Mesenchymal stem cell (in vitro differentiated cells and primary cell): ENCODE measurements around the gene GGPS1.

Experiments
- DNase-seq: peaks from one replicate; pipeline ENCODE4 v3.0.0-alpha.2; 2013
- H2AFZ ChIP-seq: one replicate; pipeline ENCODE4 v1.6.1; 2013; ENCODE audit warnings: low read depth, mild to moderate bottlenecking, control low read depth, inconsistent platforms, low read length, moderate library complexity
- H2AK5ac ChIP-seq: 2 replicates; pipeline ENCODE4 v1.6.1; 2013; ENCODE audit warnings: low read length, moderate library complexity, mild to moderate bottlenecking, inconsistent platforms; ENCODE audit not compliant: severe bottlenecking
- H2BK120ac ChIP-seq: one replicate; pipeline ENCODE4 v1.6.1; 2013; ENCODE audit warnings: low read depth, mild to moderate bottlenecking, inconsistent platforms, low read length, moderate library complexity
- H2BK12ac ChIP-seq, 2 experiments: one replicate each; pipeline ENCODE4 v1.6.1; 2013; ENCODE audit warnings: inconsistent platforms in 2 of 2, low read length in 2 of 2, mild to moderate bottlenecking in 2 of 2, moderate library complexity in 2 of 2, control low read depth in 1 of 2
- H2BK15ac ChIP-seq: one replicate; pipeline ENCODE4 v1.6.1; 2013; ENCODE audit warnings: mild to moderate bottlenecking, low read depth, inconsistent platforms; ENCODE audit not compliant: poor library complexity, severe bottlenecking
- H2BK5ac ChIP-seq: 2 replicates; pipeline ENCODE4 v1.6.1; 2013; ENCODE audit warnings: low read depth, mild to moderate bottlenecking, low read length, control low read depth, inconsistent platforms; ENCODE audit not compliant: poor library complexity, severe bottlenecking
- H3K14ac ChIP-seq, 2 experiments: one replicate each; pipeline ENCODE4 v1.6.1; 2013; ENCODE audit warnings: inconsistent platforms in 2 of 2, low read length in 2 of 2, control low read depth in 1 of 2, mild to moderate bottlenecking in 1 of 2, moderate library complexity in 1 of 2
- H3K18ac ChIP-seq, 2 experiments: one replicate each; pipeline ENCODE4 v1.6.1; 2013; ENCODE audit warnings: inconsistent platforms in 2 of 2, low read length in 2 of 2, control low read depth in 1 of 2, low read depth in 1 of 2, mild to moderate bottlenecking in 1 of 2
- H3K23ac ChIP-seq, 2 experiments: one replicate each; pipeline ENCODE4 v1.6.1; 2013; ENCODE audit warnings: inconsistent platforms in 2 of 2, low read length in 2 of 2, mild to moderate bottlenecking in 2 of 2, moderate library complexity in 2 of 2, control low read depth in 1 of 2
- H3K27ac ChIP-seq: 2 replicates; pipeline ENCODE4 v1.5.1; 2013; ENCODE audit warnings: mild to moderate bottlenecking, moderate library complexity, low read length, control low read depth, inconsistent platforms; ENCODE audit not compliant: poor library complexity, severe bottlenecking
- H3K27me3 ChIP-seq, 2 experiments: 2 replicates each; pipeline versions ENCODE4 v1.6.1 to v1.7.0; 2013; ENCODE audit warnings: low read length in 2 of 2, mild to moderate bottlenecking in 2 of 2, moderate library complexity in 2 of 2, control low read depth in 1 of 2, inconsistent platforms in 1 of 2; ENCODE audit not compliant: control insufficient read depth in 1 of 2, insufficient read depth in 1 of 2
- H3K36me3 ChIP-seq, 2 experiments: 2 replicates each; pipeline versions ENCODE4 v1.6.1 to v1.7.0; 2013; ENCODE audit warnings: low read length in 2 of 2, control low read depth in 1 of 2, inconsistent platforms in 1 of 2, low read depth in 1 of 2, mild to moderate bottlenecking in 1 of 2; ENCODE audit not compliant: insufficient read depth in 2 of 2, control insufficient read depth in 1 of 2
- H3K4ac ChIP-seq, 2 experiments: one replicate each; pipeline ENCODE4 v1.6.1; 2013; ENCODE audit warnings: inconsistent platforms in 2 of 2, low read length in 2 of 2, mild to moderate bottlenecking in 2 of 2, moderate library complexity in 2 of 2, control low read depth in 1 of 2, low read depth in 1 of 2
- H3K4me1 ChIP-seq: 2 replicates; pipeline ENCODE4 v1.6.1; 2013; ENCODE audit warnings: low read depth, low read length, control low read depth; ENCODE audit not compliant: control insufficient read depth, insufficient read depth
- H3K4me2 ChIP-seq: 2 replicates; pipeline ENCODE4 v1.6.1; 2013; ENCODE audit warnings: low read length, mild to moderate bottlenecking, inconsistent platforms; ENCODE audit not compliant: poor library complexity, severe bottlenecking
- H3K4me3 ChIP-seq, 2 experiments: 2 replicates each; pipeline versions ENCODE4 v1.5.1 to v1.7.0; 2013; ENCODE audit warnings: low read length in 2 of 2, mild to moderate bottlenecking in 2 of 2, control low read depth in 1 of 2, low read depth in 1 of 2; ENCODE audit not compliant: insufficient read depth in 1 of 2
- H3K79me1 ChIP-seq: replicated peaks from 2 replicates; pipeline ENCODE4 v1.6.1; 2013; ENCODE audit warnings: mild to moderate bottlenecking, control low read depth, low read length, inconsistent platforms; ENCODE audit not compliant: poor library complexity, severe bottlenecking
- H3K9ac ChIP-seq: 2 replicates; pipeline ENCODE4 v1.7.0; 2013; ENCODE audit warnings: mild to moderate bottlenecking, low read length, moderate library complexity
- H3K9me3 ChIP-seq: 2 replicates; pipeline ENCODE4 v1.7.0; 2013; ENCODE audit warnings: mild to moderate bottlenecking, low read length; ENCODE audit not compliant: control insufficient read depth
- H4K8ac ChIP-seq: one replicate; pipeline ENCODE4 v1.6.1; 2013; ENCODE audit warnings: inconsistent platforms, mild to moderate bottlenecking, low read length, moderate library complexity
- H4K91ac ChIP-seq: one replicate; pipeline ENCODE4 v1.6.1; 2013; ENCODE audit warnings: mild to moderate bottlenecking, low read length, inconsistent platforms
- WGBS: methylation state at CpG from one replicate; pipeline ENCODE4 v1.1.7; 2013; ENCODE audit warnings: mixed read lengths; 5-methylcytosine and 5-hydroxymethylcytosine counted together

The GGPS1 gene

GRCh38 chr1:235298758-235299157 is 29.6 kb upstream of the GGPS1 start:
- Histone ChIP-seq H3K27me3 (no peaks in the 10 kb centered on the region), H2AFZ (no peak overlapping the region), H3K4me2 (no peak overlapping the region), H2BK12ac (no peak overlapping the region), H3K23ac (no peak overlapping the region), H2BK15ac (no peak overlapping the region), H3K79me1 (no peaks in the 10 kb centered on the region), H3K4ac (no peak overlapping the region), H3K9ac (no peak overlapping the region), H4K91ac (no peak overlapping the region), H3K27ac (no peak overlapping the region), H3K4me3 (no peak overlapping the region), H2BK5ac (no peak overlapping the region), H4K8ac (no peak overlapping the region), H2BK120ac (no peak overlapping the region), H2AK5ac (no peak overlapping the region), H3K9me3 (no peaks in the 10 kb centered on the region), H3K14ac (no peak overlapping the region), H3K18ac (no peak overlapping the region), H3K36me3 (no peaks in the 10 kb centered on the region), H3K4me1 (peaks cover 8% of the 10 kb centered on the region)
- 83% methylated on average over 2 of the region's 2 CpGs for WGBS
- DNase-seq: no peak

- Histone ChIP-seq H3K23ac (no peak overlapping the region), H3K79me1 (no peaks in the 10 kb centered on the region), H2AFZ (no peak overlapping the region), H3K9ac (no peak overlapping the region), H2BK12ac (no peak overlapping the region), H3K14ac (no peak overlapping the region), H3K36me3 (peaks cover 0 to 3% of the 10 kb centered on the region in 2 experiments), H2BK15ac (no peak overlapping the region), H2BK120ac (no peak overlapping the region), H2AK5ac (no peak overlapping the region), H3K9me3 (no peaks in the 10 kb centered on the region), H2BK5ac (no peak overlapping the region), H3K4me1 (peaks cover 10% of the 10 kb centered on the region), H3K18ac (no peak overlapping the region), H3K4me3 (no peak overlapping the region), H4K91ac (no peak overlapping the region), H3K4me2 (no peak overlapping the region), H3K4ac (no peak overlapping the region), H4K8ac (no peak overlapping the region), H3K27ac (no peak overlapping the region), H3K27me3 (no peaks in the 10 kb centered on the region)
- 94% methylated on average over 8 of the region's 10 CpGs for WGBS
- DNase-seq: no peak
These were observed 29.1 kb upstream of the GGPS1 start for GRCh38 chr1:235299169-235299858.

GRCh38 chr1:235302143-235302542 is 26.2 kb upstream of the GGPS1 start:
- no peak for DNase-seq
- WGBS: no CpG with 5 or more reads among the region's 1 CpG
- no peak overlapping the region for H3K9ac ChIP-seq
- H3K4me3 ChIP-seq: no peak overlapping the region
- H4K91ac ChIP-seq: no peak overlapping the region
- no peak overlapping the region for H3K4me2 ChIP-seq
- H2BK5ac ChIP-seq: no peak overlapping the region
- no peaks in the 10 kb centered on the region for H3K9me3 ChIP-seq
- H3K23ac ChIP-seq: no peak overlapping the region
- no peak overlapping the region for H2BK15ac ChIP-seq
- H3K36me3 ChIP-seq: peaks cover 0 to 3% of the 10 kb centered on the region in 2 experiments
- no peak overlapping the region for H3K14ac ChIP-seq
- H3K4me1 ChIP-seq: peaks cover 8% of the 10 kb centered on the region
- no peak overlapping the region for H3K18ac ChIP-seq
- H3K27me3 ChIP-seq: no peaks in the 10 kb centered on the region
- H2AK5ac ChIP-seq: no peak overlapping the region
- H2BK120ac ChIP-seq: no peak overlapping the region
- no peak overlapping the region for H3K4ac ChIP-seq
- H4K8ac ChIP-seq: no peak overlapping the region
- no peak overlapping the region for H2AFZ ChIP-seq
- H3K79me1 ChIP-seq: no peaks in the 10 kb centered on the region
- H3K27ac ChIP-seq: no peak overlapping the region
- H2BK12ac ChIP-seq: no peak overlapping the region

GRCh38 chr1:235304549-235305451 is 23.6 kb upstream of the GGPS1 start:
- Histone ChIP-seq H2AK5ac (no peak overlapping the region), H2BK120ac (no peak overlapping the region), H3K4ac (no peak overlapping the region), H3K18ac (no peak overlapping the region), H3K23ac (no peak overlapping the region), H3K27me3 (no peaks in the 10 kb centered on the region), H3K14ac (no peak overlapping the region), H4K91ac (no peak overlapping the region), H3K4me3 (no peak overlapping the region), H3K27ac (no peak overlapping the region), H3K9ac (peak overlapping the region; percentile 50), H2AFZ (no peak overlapping the region), H3K36me3 (peaks cover 0 to 6% of the 10 kb centered on the region in 2 experiments), H2BK12ac (no peak overlapping the region), H4K8ac (no peak overlapping the region), H3K9me3 (no peaks in the 10 kb centered on the region), H3K4me2 (no peak overlapping the region), H2BK5ac (no peak overlapping the region), H3K79me1 (no peaks in the 10 kb centered on the region), H2BK15ac (no peak overlapping the region), H3K4me1 (peaks cover 5% of the 10 kb centered on the region)
- DNase-seq: peak; percentile 39
- WGBS: 72% methylated on average over 3 of the region's 6 CpGs
